Testis (tissue), 3 donors: ENCODE results near the gene RAPGEF4. TPM values are rescaled to one million over a fixed set of nuclear protein-coding genes. Genes with fewer than 3 reads are reported as not detected.

Experiments used
- DNase-seq: peaks from one replicate; pipeline ENCODE4 v3.0.0-alpha.2; 2019
- H3K27ac ChIP-seq, 2 donors: fragments of 200-600 bp; sonication (generic); one replicate each; pipeline ENCODE4 v1.5.1; 2019
- H3K27me3 ChIP-seq: fragments of 200-600 bp; sonication (generic); one replicate; pipeline ENCODE4 v1.5.1; 2019
- H3K36me3 ChIP-seq: fragments of 200-600 bp; sonication (generic); one replicate; pipeline ENCODE4 v1.5.1; 2017; ENCODE audit warnings: low read depth; ENCODE audit errors: missing control alignments
- H3K4me1 ChIP-seq: fragments of 200-600 bp; sonication (generic); one replicate; pipeline ENCODE4 v1.5.1; 2019
- H3K4me3 ChIP-seq, 2 donors: fragments of 200-600 bp; sonication (generic); one replicate each; pipeline ENCODE4 v1.5.1; 2017 to 2019
- H3K9me3 ChIP-seq: fragments of 200-600 bp; sonication (generic); one replicate; pipeline ENCODE4 v1.5.1; 2017
- CTCF ChIP-seq, 3 experiments: fragments of 450-650 bp in 2 of 3; fragments of 200-600 bp in 1 of 3; sonication (generic) in 1 of 3; IDR thresholded peaks; one replicate each; pipeline ENCODE4 v1.5.1; 2016 to 2019; ENCODE audit warnings: antibody characterized with exemption in 3 of 3, mild to moderate bottlenecking in 2 of 3, moderate library complexity in 1 of 3
- POLR2A ChIP-seq: fragments of 450-650 bp; IDR thresholded peaks from one replicate; pipeline ENCODE4 v1.6.1; 2017; ENCODE audit warnings: antibody characterized with exemption, mild to moderate bottlenecking, moderate library complexity
- WGBS, 2 donors: methylation state at CpG; one replicate each; pipeline ENCODE4 v1.1.5; 2018; 5-methylcytosine and 5-hydroxymethylcytosine counted together
- intact Hi-C: fragments of 100-400 bp; cut with DNase I; formaldehyde crosslinking; loops from one replicate; pipeline ENCODE4 v1.15.1; 2023; ENCODE audit warnings: low total_unique reads
- polyA plus RNA-seq: library from polyadenylated mRNA; stranded (reverse); fragments of 350-450 nt; fragmentation: Illumina TruSeq; extraction: RNeasy Lipid Tissue Mini Kit (QIAGEN cat#74804); gene quantifications from one replicate; pipeline ENCODE4 v1.2.3, GENCODE V29; 2014; ENCODE audit warnings: low read depth, low replicate concordance; ENCODE audit not compliant: insufficient read depth
- total RNA-seq, 2 donors: library from RNA; depleted of rRNA; stranded (reverse); fragments of >200 nt; gene quantifications; one replicate each; pipeline ENCODE4 v1.2.3, GENCODE V29; 2016

RAPGEF4 gene
- total and polyA plus RNA-seq, 3 donors from 2014 or later = 14.3 to 42.6 (median 22.5) TPM

GRCh38 chr2:173048522-173048896 lies 312.9 kb downstream of the RAPGEF4 start:
- no peak for DNase-seq
- no peak overlapping the region for H3K4me3 ChIP-seq
- 98 to 99% methylated on average over 3 of the region's 3 CpGs for WGBS, 2 donors
- intact Hi-C loops = no loop called here
- H3K4me1 ChIP-seq = no peaks in the 10 kb centered on the region
- H3K27me3 ChIP-seq = no peaks in the 10 kb centered on the region
- H3K36me3 ChIP-seq = no peaks in the 10 kb centered on the region
- TF ChIP-seq CTCF (IDR thresholded peaks at IDR 0.05) (no peak), POLR2A (no peak)
- no peaks in the 10 kb centered on the region for H3K9me3 ChIP-seq
- H3K27ac ChIP-seq = no peak overlapping the region

GRCh38 chr2:173048897-173049661 lies 313.4 kb downstream of the RAPGEF4 start:
- H3K4me1 ChIP-seq = no peaks in the 10 kb centered on the region
- no peaks in the 10 kb centered on the region for H3K9me3 ChIP-seq
- intact Hi-C loops = no loop called here
- H3K27me3 ChIP-seq = no peaks in the 10 kb centered on the region
- peak overlapping the region in 1 of 2 donors; percentile 16 for H3K27ac ChIP-seq
- peak; percentile 61 for DNase-seq
- TF ChIP-seq POLR2A = no peak
- no peak for TF ChIP-seq CTCF (IDR thresholded peaks at IDR 0.05)
- H3K4me3 ChIP-seq = no peak overlapping the region
- 63 to 65% methylated on average over 4 of the region's 4 CpGs for WGBS, 2 donors
- H3K36me3 ChIP-seq = no peaks in the 10 kb centered on the region

GRCh38 chr2:173049831-173050230 lies 314.2 kb downstream of the RAPGEF4 start:
- no peak for TF ChIP-seq POLR2A
- TF ChIP-seq CTCF (IDR thresholded peaks at IDR 0.05) = no peak
- Histone ChIP-seq H3K4me3 (no peak overlapping the region), H3K4me1 (no peaks in the 10 kb centered on the region), H3K36me3 (no peaks in the 10 kb centered on the region), H3K9me3 (no peaks in the 10 kb centered on the region), H3K27ac (no peak overlapping the region), H3K27me3 (no peaks in the 10 kb centered on the region)
- WGBS, 2 donors = 80 to 82% methylated on average over 3 of the region's 3 CpGs
- intact Hi-C loops = no loop called here
- DNase-seq = no peak

GRCh38 chr2:173050684-173051083 lies 315.0 kb downstream of the RAPGEF4 start:
- WGBS, 2 donors = 91 to 92% methylated on average over 4 of the region's 4 CpGs
- TF ChIP-seq POLR2A (no peak), CTCF (IDR thresholded peaks at IDR 0.05) (no peak)

More at GRCh38 chr2:173050684-173051083, 315.0 kb downstream of the RAPGEF4 start:
- Histone ChIP-seq H3K4me3 (no peak overlapping the region), H3K4me1 (no peaks in the 10 kb centered on the region), H3K36me3 (no peaks in the 10 kb centered on the region), H3K27ac (no peak overlapping the region), H3K9me3 (no peaks in the 10 kb centered on the region), H3K27me3 (no peaks in the 10 kb centered on the region)
- intact Hi-C loops = no loop called here
- no peak for DNase-seq
